GM12874 (cell line): ENCODE measurements around the gene EPB41L1.

Source experiments
- TF ChIP-seq, protein P1 (sequence below): IDR thresholded peaks from 2 replicates; pipeline ENCODE4 v1.5.1; 2011; ENCODE audit warnings: low read depth, mild to moderate bottlenecking, control low read depth, low read length, moderate library complexity; ENCODE audit not compliant: insufficient read depth

The EPB41L1 gene

GRCh38 chr20:36277546-36277945, 123.0 kb downstream of the EPB41L1 start:
- TF ChIP-seq, protein P1, sequence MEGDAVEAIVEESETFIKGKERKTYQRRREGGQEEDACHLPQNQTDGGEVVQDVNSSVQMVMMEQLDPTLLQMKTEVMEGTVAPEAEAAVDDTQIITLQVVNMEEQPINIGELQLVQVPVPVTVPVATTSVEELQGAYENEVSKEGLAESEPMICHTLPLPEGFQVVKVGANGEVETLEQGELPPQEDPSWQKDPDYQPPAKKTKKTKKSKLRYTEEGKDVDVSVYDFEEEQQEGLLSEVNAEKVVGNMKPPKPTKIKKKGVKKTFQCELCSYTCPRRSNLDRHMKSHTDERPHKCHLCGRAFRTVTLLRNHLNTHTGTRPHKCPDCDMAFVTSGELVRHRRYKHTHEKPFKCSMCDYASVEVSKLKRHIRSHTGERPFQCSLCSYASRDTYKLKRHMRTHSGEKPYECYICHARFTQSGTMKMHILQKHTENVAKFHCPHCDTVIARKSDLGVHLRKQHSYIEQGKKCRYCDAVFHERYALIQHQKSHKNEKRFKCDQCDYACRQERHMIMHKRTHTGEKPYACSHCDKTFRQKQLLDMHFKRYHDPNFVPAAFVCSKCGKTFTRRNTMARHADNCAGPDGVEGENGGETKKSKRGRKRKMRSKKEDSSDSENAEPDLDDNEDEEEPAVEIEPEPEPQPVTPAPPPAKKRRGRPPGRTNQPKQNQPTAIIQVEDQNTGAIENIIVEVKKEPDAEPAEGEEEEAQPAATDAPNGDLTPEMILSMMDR, result no peak

DNA sequence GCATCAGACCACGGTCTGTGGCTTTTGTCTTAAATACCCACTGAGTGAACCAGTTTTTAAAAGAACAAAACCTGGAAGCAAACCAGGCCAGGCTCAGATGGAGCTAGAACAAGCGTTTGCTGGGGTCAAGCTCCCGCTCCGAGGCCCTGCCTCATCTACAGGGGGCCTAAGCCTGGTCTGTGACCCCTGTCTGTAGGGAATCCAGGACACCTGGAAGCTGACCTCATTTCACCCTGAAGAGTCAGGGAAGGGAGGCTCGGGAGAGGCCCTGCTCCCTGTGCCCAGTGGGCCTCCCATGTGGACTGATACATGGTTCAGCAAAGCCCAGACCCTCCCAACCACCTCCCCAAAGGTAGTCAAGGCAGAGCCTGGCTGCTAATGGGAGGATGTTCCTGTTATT, 124.8 kb downstream of the EPB41L1 start:
- TF ChIP-seq, protein P1, result no peak

GRCh38 chr20:36279776-36280175, 125.2 kb downstream of the EPB41L1 start:
- TF ChIP-seq, protein P1, result no peak

- TF ChIP-seq, protein P1, result no peak
Measured at GRCh38 chr20:36281785-36282380, 127.3 kb downstream of the EPB41L1 start.
